H9 (cell line): ENCODE data around the gene B4GALNT4. TPM values are rescaled to one million over a fixed set of nuclear protein-coding genes. Genes with fewer than 3 reads are reported as not detected.
A peak's percentile ranks its signal among the peaks of the same experiment; 100 is the strongest.
"Not testable (repeated sequence)": the region's sequence is repeated elsewhere in the genome, so short reads cannot be mapped to it uniquely, and the experiment has no call there.

ENCODE experiments used
- DNase-seq: peaks from one replicate; pipeline ENCODE4 v3.0.0-alpha.2; 2017
- H2AFZ ChIP-seq: one replicate; pipeline ENCODE4 v1.6.1; 2013; ENCODE audit warnings: mild to moderate bottlenecking, low read length, control low read depth, moderate library complexity
- H2AK5ac ChIP-seq: 2 replicates; pipeline ENCODE4 v1.6.1; 2013; ENCODE audit warnings: low read length, control low read depth, mixed read lengths; ENCODE audit not compliant: insufficient read length
- H2BK120ac ChIP-seq: one replicate; pipeline ENCODE4 v1.6.1; 2013; ENCODE audit warnings: low read depth, mild to moderate bottlenecking, low read length, control low read depth, inconsistent platforms; ENCODE audit not compliant: poor library complexity, severe bottlenecking
- H2BK12ac ChIP-seq: 2 replicates; pipeline ENCODE4 v1.6.1; 2013; ENCODE audit warnings: low read length, control low read depth, mixed read lengths, low read depth; ENCODE audit not compliant: insufficient read length
- H2BK15ac ChIP-seq: 2 replicates; pipeline ENCODE4 v1.6.1; 2013; ENCODE audit warnings: low read depth, low read length, control low read depth
- H2BK20ac ChIP-seq: one replicate; pipeline ENCODE4 v1.6.1; 2013; ENCODE audit warnings: low read depth, mild to moderate bottlenecking, low read length, control low read depth, inconsistent platforms; ENCODE audit not compliant: poor library complexity, severe bottlenecking
- H2BK5ac ChIP-seq: 2 replicates; pipeline ENCODE4 v1.6.1; 2013; ENCODE audit warnings: low read length, control low read depth, mixed read lengths; ENCODE audit not compliant: insufficient read length
- H3K14ac ChIP-seq: 2 replicates; pipeline ENCODE4 v1.6.1; 2013; ENCODE audit warnings: low read length, control low read depth; ENCODE audit not compliant: insufficient read depth
- H3K18ac ChIP-seq: 2 replicates; pipeline ENCODE4 v1.6.1; 2013; ENCODE audit warnings: low read depth, mild to moderate bottlenecking, mixed read lengths, low read length, control low read depth; ENCODE audit not compliant: insufficient read length
- H3K23ac ChIP-seq: 2 replicates; pipeline ENCODE4 v1.6.1; 2013; ENCODE audit warnings: low read length, control low read depth, mixed read lengths, low read depth; ENCODE audit not compliant: insufficient read length
- H3K23me2 ChIP-seq: 2 replicates; pipeline ENCODE4 v1.6.1; 2013; ENCODE audit warnings: low read depth, mild to moderate bottlenecking, mixed read lengths, low read length, control low read depth; ENCODE audit not compliant: insufficient read length, poor library complexity, severe bottlenecking
- H3K27ac ChIP-seq: 2 replicates; pipeline ENCODE4 v1.5.1; 2013; ENCODE audit warnings: low read length, control low read depth, mixed read lengths, low read depth; ENCODE audit not compliant: insufficient read length
- H3K27me3 ChIP-seq: 2 replicates; pipeline ENCODE4 v1.6.1; 2013; ENCODE audit warnings: low read length, control low read depth, inconsistent platforms; ENCODE audit not compliant: insufficient read depth
- H3K4ac ChIP-seq: 2 replicates; pipeline ENCODE4 v1.6.1; 2013; ENCODE audit warnings: low read depth, mild to moderate bottlenecking, control low read depth, inconsistent platforms, low read length, moderate library complexity
- H3K4me1 ChIP-seq: 2 replicates; pipeline ENCODE4 v1.6.1; 2013; ENCODE audit warnings: low read length, control low read depth, inconsistent platforms; ENCODE audit not compliant: insufficient read depth
- H3K4me2 ChIP-seq: 2 replicates; pipeline ENCODE4 v1.6.1; 2013; ENCODE audit warnings: low read length, control low read depth, mixed read lengths; ENCODE audit not compliant: insufficient read length, insufficient read depth
- H3K56ac ChIP-seq: 2 replicates; pipeline ENCODE4 v1.6.1; 2013; ENCODE audit warnings: low read depth, mild to moderate bottlenecking, mixed read lengths, low read length, control low read depth; ENCODE audit not compliant: insufficient read length
- H3K79me1 ChIP-seq: 2 replicates; pipeline ENCODE4 v1.6.1; 2013; ENCODE audit warnings: low read depth, mild to moderate bottlenecking, moderate library complexity, low read length, control low read depth, inconsistent platforms; ENCODE audit not compliant: insufficient read depth, poor library complexity, severe bottlenecking
- H3K79me2 ChIP-seq: 2 replicates; pipeline ENCODE4 v1.6.1; 2013; ENCODE audit warnings: low read length, control low read depth, inconsistent platforms; ENCODE audit not compliant: insufficient read depth
- H3K9ac ChIP-seq: 2 replicates; pipeline ENCODE4 v1.6.1; 2013; ENCODE audit warnings: low read length, control low read depth, mixed read lengths; ENCODE audit not compliant: insufficient read length; ENCODE audit errors: extremely low read depth
- H3K9me3 ChIP-seq: one replicate; pipeline ENCODE4 v1.6.1; 2013; ENCODE audit warnings: low read depth, low read length, inconsistent platforms; ENCODE audit not compliant: control insufficient read depth
- H3T11ph ChIP-seq: one replicate; pipeline ENCODE4 v1.6.1; 2013; ENCODE audit warnings: mild to moderate bottlenecking, low read length, control low read depth, inconsistent platforms
- H4K20me1 ChIP-seq: one replicate; pipeline ENCODE4 v1.6.1; 2013; ENCODE audit not compliant: control insufficient read depth, insufficient read length, insufficient read depth
- H4K5ac ChIP-seq: 2 replicates; pipeline ENCODE4 v1.6.1; 2013; ENCODE audit warnings: low read depth, mild to moderate bottlenecking, mixed read lengths, low read length, control low read depth; ENCODE audit not compliant: insufficient read length
- H4K8ac ChIP-seq: replicated peaks from 2 replicates; pipeline ENCODE4 v1.6.1; 2013; ENCODE audit warnings: low read length, control low read depth, mixed read lengths, low read depth; ENCODE audit not compliant: insufficient read length
- H4K91ac ChIP-seq: 2 replicates; pipeline ENCODE4 v1.6.1; 2013; ENCODE audit warnings: low read depth, mild to moderate bottlenecking, moderate library complexity, mixed read lengths, low read length, control low read depth; ENCODE audit not compliant: insufficient read length
- H3K27ac Mint-ChIP-seq, 3 experiments: 2 replicates in 2 of 3; 3 replicates in 1 of 3; pipeline ENCODE4 v1.8.0; 2020 to 2021; ENCODE audit warnings: mixed read lengths in 3 of 3, mild to moderate bottlenecking in 1 of 3, moderate library complexity in 1 of 3
- H3K27me3 Mint-ChIP-seq: 2 replicates; pipeline ENCODE4 v1.8.0; 2021; ENCODE audit warnings: low read depth, mild to moderate bottlenecking, moderate library complexity, mixed read lengths
- H3K36me3 Mint-ChIP-seq, 3 experiments: 2 replicates in 2 of 3; 3 replicates in 1 of 3; pipeline ENCODE4 v1.8.0; 2020 to 2021; ENCODE audit warnings: low read depth in 3 of 3, mixed read lengths in 3 of 3; ENCODE audit not compliant: insufficient read depth in 1 of 3
- H3K4me1 Mint-ChIP-seq, 2 experiments: 2 replicates each; pipeline ENCODE4 v1.8.0; 2020; ENCODE audit warnings: mixed read lengths in 2 of 2
- H3K4me3 Mint-ChIP-seq, 2 experiments: 2 replicates in 1 of 2; 3 replicates in 1 of 2; pipeline ENCODE4 v1.8.0; 2020 to 2021; ENCODE audit warnings: mild to moderate bottlenecking in 2 of 2, mixed read lengths in 2 of 2, moderate library complexity in 1 of 2
- H3K9me3 Mint-ChIP-seq, 2 experiments: 2 replicates in 1 of 2; 3 replicates in 1 of 2; pipeline ENCODE4 v1.8.0; 2020; ENCODE audit warnings: mild to moderate bottlenecking in 2 of 2, mixed read lengths in 2 of 2, moderate library complexity in 1 of 2
- WGBS: extraction: QIAGEN DNeasy Blood & Tissue Kit; methylation state at CpG from one replicate; pipeline ENCODE4 v1.1.7; 2013; ENCODE audit warnings: missing lambda C conversion rate, low lambda C conversion rate, mixed read lengths; ENCODE audit not compliant: insufficient read length; ENCODE audit errors: extremely low coverage; 5-methylcytosine and 5-hydroxymethylcytosine counted together
- total RNA-seq: library from RNA; stranded (reverse); gene quantifications from 2 replicates; pipeline ENCODE4 v1.2.1, GENCODE V29; 2021
- TF ChIP-seq, protein P1 (sequence below): fragments of 200-600 bp; sonication (generic); conservative IDR thresholded peaks from 3 replicates; pipeline ENCODE4 v1.8.0; 2021; ENCODE audit warnings: antibody characterized with exemption, mild to moderate bottlenecking

Gene B4GALNT4
- total RNA-seq, 1 experiment from 2014 or later, result 105 TPM

DNA sequence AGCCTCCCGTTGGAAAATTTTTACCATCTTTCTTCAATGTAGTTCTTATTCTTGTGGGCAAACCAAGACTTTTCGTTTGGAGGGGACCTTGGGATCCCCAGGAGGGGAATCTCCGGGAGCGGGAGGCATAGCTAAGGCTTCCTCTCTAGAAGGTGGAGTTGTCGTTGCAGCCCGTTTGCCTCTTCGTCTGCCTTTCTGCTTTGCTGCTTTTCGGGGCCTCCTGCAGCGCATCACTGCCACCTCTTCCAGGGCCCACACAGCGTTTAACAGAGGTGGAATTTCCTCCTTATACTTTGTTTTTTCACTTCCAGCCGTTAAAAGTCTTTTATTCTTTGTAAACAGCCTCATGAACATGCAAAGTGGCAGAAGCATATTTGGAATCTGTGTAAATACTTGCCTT, 45.1 kb upstream of the B4GALNT4 start:
- no peak overlapping the region for H3K18ac ChIP-seq
- H3K27me3 Mint-ChIP-seq, result peaks cover 1% of the 10 kb centered on the region; the same call in 1 of the 2 replicates
- H2BK120ac ChIP-seq, result no peak overlapping the region
- H3K4me2 ChIP-seq, result no peak overlapping the region
- H3K27ac Mint-ChIP-seq, result peak overlapping the region in 1 of 3 experiments; percentile 31; a peak in 1 of 7 replicates
- no peak overlapping the region for H3K9ac ChIP-seq
- H3K4ac ChIP-seq, result no peak overlapping the region
- no peak overlapping the region for H4K8ac ChIP-seq
- peaks cover 4% of the 10 kb centered on the region; the same call in 1 of the 2 replicates for H3K4me1 ChIP-seq
- no peak overlapping the region for H2BK20ac ChIP-seq
- no peak for DNase-seq
- WGBS, result no CpG with 5 or more reads among the region's 11 CpGs
- H2BK12ac ChIP-seq, result no peak overlapping the region
- H3K4me3 Mint-ChIP-seq, result no peak overlapping the region
- H4K20me1 ChIP-seq, result no peaks in the 10 kb centered on the region
- peaks cover 0 to 2% (median 2%) of the 10 kb centered on the region in 3 experiments; a peak in 2 of 7 replicates for H3K36me3 Mint-ChIP-seq
- H2BK5ac ChIP-seq, result no peak overlapping the region
- no peak overlapping the region for H2AFZ ChIP-seq
- H3K56ac ChIP-seq, result no peak overlapping the region
- peaks cover 13% of the 10 kb centered on the region for H3K23me2 ChIP-seq
- H3K9me3 ChIP-seq, result no peaks in the 10 kb centered on the region
- H3K9me3 Mint-ChIP-seq, result no peaks in the 10 kb centered on the region
- H2BK15ac ChIP-seq, result no peak overlapping the region
- H3T11ph ChIP-seq, result no peak overlapping the region
- peaks cover 30 to 39% of the 10 kb centered on the region in 2 experiments for H3K4me1 Mint-ChIP-seq
- H4K91ac ChIP-seq, result no peak overlapping the region
- no peaks in the 10 kb centered on the region for H3K79me1 ChIP-seq
- H3K23ac ChIP-seq, result no peak overlapping the region
- H3K27ac ChIP-seq, result no peak overlapping the region
- H2AK5ac ChIP-seq, result no peak overlapping the region
- no peaks in the 10 kb centered on the region for H3K79me2 ChIP-seq
- no peak overlapping the region for H4K5ac ChIP-seq
- TF ChIP-seq, protein P1, sequence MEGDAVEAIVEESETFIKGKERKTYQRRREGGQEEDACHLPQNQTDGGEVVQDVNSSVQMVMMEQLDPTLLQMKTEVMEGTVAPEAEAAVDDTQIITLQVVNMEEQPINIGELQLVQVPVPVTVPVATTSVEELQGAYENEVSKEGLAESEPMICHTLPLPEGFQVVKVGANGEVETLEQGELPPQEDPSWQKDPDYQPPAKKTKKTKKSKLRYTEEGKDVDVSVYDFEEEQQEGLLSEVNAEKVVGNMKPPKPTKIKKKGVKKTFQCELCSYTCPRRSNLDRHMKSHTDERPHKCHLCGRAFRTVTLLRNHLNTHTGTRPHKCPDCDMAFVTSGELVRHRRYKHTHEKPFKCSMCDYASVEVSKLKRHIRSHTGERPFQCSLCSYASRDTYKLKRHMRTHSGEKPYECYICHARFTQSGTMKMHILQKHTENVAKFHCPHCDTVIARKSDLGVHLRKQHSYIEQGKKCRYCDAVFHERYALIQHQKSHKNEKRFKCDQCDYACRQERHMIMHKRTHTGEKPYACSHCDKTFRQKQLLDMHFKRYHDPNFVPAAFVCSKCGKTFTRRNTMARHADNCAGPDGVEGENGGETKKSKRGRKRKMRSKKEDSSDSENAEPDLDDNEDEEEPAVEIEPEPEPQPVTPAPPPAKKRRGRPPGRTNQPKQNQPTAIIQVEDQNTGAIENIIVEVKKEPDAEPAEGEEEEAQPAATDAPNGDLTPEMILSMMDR, result no peak
- no peaks in the 10 kb centered on the region for H3K27me3 ChIP-seq
- H3K14ac ChIP-seq, result no peak overlapping the region

- H3K23ac ChIP-seq, H3K9ac ChIP-seq, H2BK5ac ChIP-seq, H3K4me2 ChIP-seq, H4K8ac ChIP-seq, H3K14ac ChIP-seq, H3K9me3 Mint-ChIP-seq, H3K23me2 ChIP-seq, H3K79me2 ChIP-seq, H3K4ac ChIP-seq, H3K27me3 Mint-ChIP-seq, H2BK12ac ChIP-seq, H4K91ac ChIP-seq, H2BK120ac ChIP-seq, H3K27me3 ChIP-seq, H4K5ac ChIP-seq, H4K20me1 ChIP-seq, H3K4me3 Mint-ChIP-seq, DNase-seq, H3K18ac ChIP-seq, H3K4me1 ChIP-seq, H3K27ac ChIP-seq, H3T11ph ChIP-seq, H2AK5ac ChIP-seq, H3K36me3 Mint-ChIP-seq, H3K56ac ChIP-seq, H3K9me3 ChIP-seq, H2BK20ac ChIP-seq, H3K79me1 ChIP-seq, H2BK15ac ChIP-seq, H2AFZ ChIP-seq: not testable (repeated sequence)
- no CpG with 5 or more reads among the region's 34 CpGs for WGBS
- peaks cover 28 to 39% of the 10 kb centered on the region in 2 experiments for H3K4me1 Mint-ChIP-seq
- H3K27ac Mint-ChIP-seq, result peak overlapping the region in 2 of 3 experiments; percentile 44 to 73; a peak in 4 of 7 replicates
Measured at GRCh38 chr11:324593-325517, 44.4 kb upstream of the B4GALNT4 start.
